BJ (cell line): Measurements from ENCODE around the gene ST3GAL4. TPM values are rescaled to one million over a fixed set of nuclear protein-coding genes. Genes with fewer than 3 reads are reported as not detected.
"Not testable (repeated sequence)": the region's sequence is repeated elsewhere in the genome, so short reads cannot be mapped to it uniquely, and the experiment has no call there.

Experiments used
- CTCF ChIA-PET: fragments of 350-600 bp; formaldehyde crosslinking; extraction: SDS; loops from one replicate; lab custom pipeline; 2021; ENCODE audit warnings: antibody characterized with exemption, inconsistent platforms; lab: Yijun Ruan, JAX
- POLR2A ChIA-PET: fragments of 300-600 bp; sonication (Branson Sonifier 250); formaldehyde crosslinking; extraction: SDS; loops from one replicate; lab custom pipeline; 2021; ENCODE audit warnings: antibody characterized with exemption; lab: Charles Lee
- DNase-seq: peaks from one replicate; pipeline ENCODE4 v3.0.0-alpha.2; 2011; ENCODE audit warnings: low read depth
- H3K27me3 ChIP-seq: 2 replicates; pipeline ENCODE4 v1.6.0; 2011; ENCODE audit warnings: low read length; ENCODE audit not compliant: control insufficient read depth, insufficient read depth
- H3K36me3 ChIP-seq: 2 replicates; pipeline ENCODE4 v1.5.1; 2011; ENCODE audit warnings: low read length; ENCODE audit not compliant: control insufficient read depth, insufficient read depth
- H3K4me3 ChIP-seq: 2 replicates; pipeline ENCODE4 v1.5.1; 2011; ENCODE audit warnings: low read depth, mild to moderate bottlenecking, control low read depth, low read length
- polyA plus RNA-seq: library from polyadenylated mRNA; depleted of rRNA; stranded (reverse); fragments of >200 nt; gene quantifications from 2 replicates; pipeline ENCODE4 v1.2.3, GENCODE V29; 2011
- TF ChIP-seq, protein P1 (sequence below): IDR thresholded peaks from 2 replicates; pipeline ENCODE4 v1.5.1; 2011; ENCODE audit warnings: low read depth, mild to moderate bottlenecking, control low read depth, inconsistent platforms, low read length, moderate library complexity; ENCODE audit not compliant: insufficient read depth

ST3GAL4 gene
- polyA plus RNA-seq, 1 experiment: 31.8 TPM

GRCh38 chr11:126380909-126381308 is 25.4 kb downstream of the ST3GAL4 start:
- no peak for DNase-seq
- POLR2A ChIA-PET: no interaction called here
- Histone ChIP-seq H3K36me3 (no peaks in the 10 kb centered on the region), H3K27me3 (no peaks in the 10 kb centered on the region), H3K4me3 (no peak overlapping the region)
- TF ChIP-seq, protein P1, sequence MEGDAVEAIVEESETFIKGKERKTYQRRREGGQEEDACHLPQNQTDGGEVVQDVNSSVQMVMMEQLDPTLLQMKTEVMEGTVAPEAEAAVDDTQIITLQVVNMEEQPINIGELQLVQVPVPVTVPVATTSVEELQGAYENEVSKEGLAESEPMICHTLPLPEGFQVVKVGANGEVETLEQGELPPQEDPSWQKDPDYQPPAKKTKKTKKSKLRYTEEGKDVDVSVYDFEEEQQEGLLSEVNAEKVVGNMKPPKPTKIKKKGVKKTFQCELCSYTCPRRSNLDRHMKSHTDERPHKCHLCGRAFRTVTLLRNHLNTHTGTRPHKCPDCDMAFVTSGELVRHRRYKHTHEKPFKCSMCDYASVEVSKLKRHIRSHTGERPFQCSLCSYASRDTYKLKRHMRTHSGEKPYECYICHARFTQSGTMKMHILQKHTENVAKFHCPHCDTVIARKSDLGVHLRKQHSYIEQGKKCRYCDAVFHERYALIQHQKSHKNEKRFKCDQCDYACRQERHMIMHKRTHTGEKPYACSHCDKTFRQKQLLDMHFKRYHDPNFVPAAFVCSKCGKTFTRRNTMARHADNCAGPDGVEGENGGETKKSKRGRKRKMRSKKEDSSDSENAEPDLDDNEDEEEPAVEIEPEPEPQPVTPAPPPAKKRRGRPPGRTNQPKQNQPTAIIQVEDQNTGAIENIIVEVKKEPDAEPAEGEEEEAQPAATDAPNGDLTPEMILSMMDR: no peak
- CTCF ChIA-PET: interaction anchor here (1.0 kb wide), 1 partner anchor 21 kb away, joined by 3 read pairs; no protein-coding TSS in a partner anchor

DNA sequence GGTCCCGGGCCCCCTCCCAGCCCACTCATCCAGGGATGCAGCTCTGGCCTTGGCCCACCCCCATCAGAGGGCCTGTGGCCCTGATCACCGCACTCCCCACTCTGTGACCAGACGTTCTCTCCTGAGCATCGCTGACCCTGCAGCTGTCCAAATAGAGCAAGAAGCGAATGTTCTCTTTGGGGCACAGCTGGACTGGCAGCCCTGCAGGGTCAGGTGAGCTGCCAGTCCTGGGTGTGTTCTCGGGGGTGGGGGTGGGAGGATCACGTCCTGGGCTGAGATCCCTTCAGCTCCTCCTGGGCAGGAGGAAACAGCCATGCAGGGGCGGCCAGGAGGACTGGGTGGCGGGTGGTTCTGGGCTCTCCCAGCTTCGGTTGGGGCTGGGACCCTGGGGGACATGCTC is 26.5 kb downstream of the ST3GAL4 start:
- CTCF ChIA-PET, DNase-seq, H3K27me3 ChIP-seq, POLR2A ChIA-PET, H3K4me3 ChIP-seq, H3K36me3 ChIP-seq: not testable (repeated sequence)

GRCh38 chr11:126382641-126383040 is 27.2 kb downstream of the ST3GAL4 start:
- H3K36me3 ChIP-seq, POLR2A ChIA-PET, H3K4me3 ChIP-seq, H3K27me3 ChIP-seq, DNase-seq, CTCF ChIA-PET: not testable (repeated sequence)

- Histone ChIP-seq H3K27me3 (no peaks in the 10 kb centered on the region), H3K36me3 (no peaks in the 10 kb centered on the region), H3K4me3 (no peak overlapping the region)
- DNase-seq: no peak
- ChIA-PET CTCF (no interaction called here), POLR2A (no interaction called here)
- TF ChIP-seq, protein P1: no peak
Observed at GRCh38 chr11:126383339-126384335, 28.2 kb downstream of the ST3GAL4 start.

DNA sequence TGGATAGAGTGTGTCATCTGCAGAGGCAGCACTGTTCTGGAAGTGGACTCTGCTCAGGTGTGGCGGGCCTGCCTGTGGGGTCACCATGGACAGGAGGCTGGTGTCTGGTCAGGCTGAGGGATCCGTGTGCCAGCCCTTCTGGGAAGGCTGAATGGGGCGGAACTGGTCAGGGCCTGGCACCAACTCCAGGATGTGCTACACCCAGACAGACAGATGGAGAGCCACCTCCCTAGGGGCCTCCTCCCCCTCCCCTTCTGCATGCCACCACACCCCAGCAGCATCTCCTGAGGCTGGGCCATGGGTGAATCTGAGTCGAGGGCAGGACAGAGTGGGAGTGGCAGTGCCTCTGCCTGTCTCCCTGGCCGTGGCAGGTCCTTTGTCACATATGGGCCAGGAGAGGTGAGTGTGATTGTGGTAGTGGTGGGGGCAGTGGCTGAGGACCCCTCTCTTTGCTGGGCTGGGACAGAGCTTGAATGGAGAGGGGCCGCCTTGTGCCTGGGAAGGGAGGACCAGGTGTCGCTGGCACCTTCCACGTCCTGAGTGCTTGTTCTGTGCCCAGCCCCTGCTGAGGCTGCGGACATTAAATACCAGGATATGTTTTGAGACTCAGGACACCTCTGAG is 29.1 kb downstream of the ST3GAL4 start:
- TF ChIP-seq, protein P1: no peak
- ChIA-PET POLR2A (no interaction called here), CTCF (no interaction called here)
- H3K27me3 ChIP-seq: no peaks in the 10 kb centered on the region
- H3K4me3 ChIP-seq: no peak overlapping the region
- no peak for DNase-seq
- H3K36me3 ChIP-seq: no peaks in the 10 kb centered on the region
